H1 (cell line): ENCODE results near the gene OR2Y1. TPM values are rescaled to one million over a fixed set of nuclear protein-coding genes. Genes with fewer than 3 reads are reported as not detected.

ENCODE experiments used
- CTCF ChIA-PET: fragments of 300-600 bp; sonication (Branson Sonifier 250); formaldehyde crosslinking; loops from one replicate; lab custom pipeline; 2021; ENCODE audit not compliant: partially characterized antibody; lab: Charles Lee
- POLR2A ChIA-PET: fragments of 300-600 bp; sonication (Branson Sonifier 250); formaldehyde crosslinking; loops from one replicate; lab custom pipeline; 2021; ENCODE audit warnings: inconsistent platforms; ENCODE audit not compliant: partially characterized antibody; lab: Charles Lee
- DNase-seq, 2 experiments: peaks; one replicate each; pipeline versions ENCODE4 v3.0.0 to v3.0.0-alpha.2; 2010 to 2022; ENCODE audit warnings: low spot score in 2 of 2, low read depth in 1 of 2, mixed read lengths in 1 of 2
- FAIRE-seq: peaks from 2 replicates; lab custom pipeline; 2011; peaks lifted over from hg19 to GRCh38; lab: Jason Lieb, UNC
- H2AFZ ChIP-seq: 2 replicates; pipeline ENCODE4 v1.8.1; 2012; ENCODE audit warnings: low read length, inconsistent platforms
- H2AK5ac ChIP-seq: 2 replicates; pipeline ENCODE4 v1.6.1; 2013; ENCODE audit warnings: low read depth, low read length
- H2BK120ac ChIP-seq: replicated peaks from 2 replicates; pipeline ENCODE3; 2013; ENCODE audit warnings: low read depth, low read length, inconsistent platforms
- H2BK12ac ChIP-seq: 2 replicates; pipeline ENCODE4 v1.6.1; 2013; ENCODE audit warnings: low read depth, low read length
- H2BK15ac ChIP-seq: 2 replicates; pipeline ENCODE4 v1.6.1; 2013; ENCODE audit warnings: low read length
- H2BK20ac ChIP-seq: 2 replicates; pipeline ENCODE4 v1.6.1; 2013; ENCODE audit warnings: low read length
- H2BK5ac ChIP-seq: 2 replicates; pipeline ENCODE4 v1.6.1; 2013; ENCODE audit warnings: low read depth, low read length
- H3K14ac ChIP-seq: 2 replicates; pipeline ENCODE4 v1.6.1; 2013; ENCODE audit warnings: inconsistent platforms; ENCODE audit not compliant: insufficient read length
- H3K18ac ChIP-seq: 2 replicates; pipeline ENCODE4 v1.6.1; 2013; ENCODE audit warnings: low read length; ENCODE audit errors: extremely low read depth
- H3K23ac ChIP-seq: 2 replicates; pipeline ENCODE4 v1.6.1; 2013; ENCODE audit warnings: inconsistent platforms; ENCODE audit not compliant: insufficient read length
- H3K23me2 ChIP-seq: 2 replicates; pipeline ENCODE4 v1.6.1; 2013; ENCODE audit warnings: low read depth, low read length
- H3K27ac ChIP-seq: 2 replicates; pipeline ENCODE4 v1.6.1; 2011; ENCODE audit warnings: low read depth, low read length, inconsistent platforms
- H3K27me3 ChIP-seq, 4 experiments: replicated peaks in 1 of 4; 1 replicate in 1 of 4; 2 replicates in 3 of 4; pipeline versions ENCODE4 v1.6.1 to v1.8.1; 2011 to 2013; ENCODE audit warnings: low read length in 3 of 4, mild to moderate bottlenecking in 3 of 4, inconsistent platforms in 2 of 4, mixed read lengths in 2 of 4, moderate library complexity in 1 of 4; ENCODE audit not compliant: control insufficient read depth in 3 of 4, insufficient read depth in 3 of 4; ENCODE audit errors: extremely low read depth in 1 of 4
- H3K36me3 ChIP-seq, 4 experiments: 2 replicates each; pipeline versions ENCODE4 v1.6.1 to v1.8.1; 2011 to 2013; ENCODE audit warnings: mild to moderate bottlenecking in 4 of 4, low read length in 3 of 4, moderate library complexity in 2 of 4, control low read depth in 1 of 4, inconsistent platforms in 1 of 4; ENCODE audit not compliant: insufficient read depth in 4 of 4, control insufficient read depth in 2 of 4
- H3K4ac ChIP-seq: replicated peaks from 2 replicates; pipeline ENCODE3; 2013; ENCODE audit warnings: low read length, low read depth, mixed read lengths, inconsistent platforms; ENCODE audit not compliant: insufficient read length
- H3K4me1 ChIP-seq, 4 experiments: replicated peaks in 1 of 4; 1 replicate in 1 of 4; 2 replicates in 3 of 4; pipeline versions ENCODE4 v1.6.1 to v1.8.1; 2011 to 2013; ENCODE audit warnings: low read length in 3 of 4, inconsistent platforms in 2 of 4, mixed read lengths in 1 of 4; ENCODE audit not compliant: insufficient read depth in 4 of 4, control insufficient read depth in 3 of 4
- H3K4me2 ChIP-seq, 2 experiments: 2 replicates each; pipeline versions ENCODE4 v1.6.1 to v1.8.1; 2011 to 2013; ENCODE audit warnings: low read depth in 2 of 2, low read length in 2 of 2, control low read depth in 1 of 2, inconsistent platforms in 1 of 2, mild to moderate bottlenecking in 1 of 2; ENCODE audit not compliant: insufficient read depth in 1 of 2
- H3K4me3 ChIP-seq, 4 experiments: fragments of 200-600, 300-600 bp in 1 of 4; sonication (generic), shearing (Covaris generic), sonication (Bioruptor Twin) in 1 of 4; 2 replicates each; pipeline versions ENCODE4 v1.5.1 to v1.8.1; 2011 to 2016; ENCODE audit warnings: low read length in 4 of 4, low read depth in 3 of 4, control low read depth in 2 of 4, inconsistent platforms in 2 of 4, mild to moderate bottlenecking in 2 of 4, mixed read lengths in 1 of 4, moderate library complexity in 1 of 4; ENCODE audit not compliant: insufficient read depth in 2 of 4; ENCODE audit errors: extremely low read depth in 1 of 4
- H3K56ac ChIP-seq: replicated peaks from 2 replicates; pipeline ENCODE3; 2013; ENCODE audit warnings: low read depth, mild to moderate bottlenecking, mixed read lengths, low read length, inconsistent platforms; ENCODE audit not compliant: insufficient read length
- H3K79me1 ChIP-seq: 2 replicates; pipeline ENCODE4 v1.6.1; 2013; ENCODE audit warnings: low read depth, low read length, control low read depth
- H3K79me2 ChIP-seq, 2 experiments: 2 replicates each; pipeline versions ENCODE4 v1.6.1 to v1.8.1; 2012 to 2013; ENCODE audit warnings: low read length in 2 of 2, mild to moderate bottlenecking in 2 of 2, inconsistent platforms in 1 of 2; ENCODE audit not compliant: insufficient read depth in 2 of 2, control insufficient read depth in 1 of 2
- H3K9ac ChIP-seq, 4 experiments: replicated peaks in 1 of 4; 1 replicate in 1 of 4; 2 replicates in 3 of 4; pipeline versions ENCODE4 v1.6.1 to v1.8.1; 2011 to 2013; ENCODE audit warnings: low read depth in 3 of 4, low read length in 3 of 4, control low read depth in 2 of 4, mild to moderate bottlenecking in 2 of 4, moderate library complexity in 2 of 4, inconsistent platforms in 1 of 4; ENCODE audit errors: extremely low read depth in 1 of 4
- H3K9me3 ChIP-seq, 2 experiments: 2 replicates each; pipeline versions ENCODE4 v1.6.1 to v1.8.1; 2012 to 2013; ENCODE audit warnings: mild to moderate bottlenecking in 2 of 2, moderate library complexity in 2 of 2, control low read depth in 1 of 2, inconsistent platforms in 1 of 2, low read depth in 1 of 2, low read length in 1 of 2, mixed read lengths in 1 of 2; ENCODE audit not compliant: insufficient read depth in 2 of 2
- H4K20me1 ChIP-seq, 2 experiments: replicated peaks in 1 of 2; 2 replicates each; pipeline versions ENCODE3 to v1.8.1; 2011 to 2013; ENCODE audit warnings: inconsistent platforms in 2 of 2, low read length in 2 of 2, mild to moderate bottlenecking in 1 of 2; ENCODE audit not compliant: insufficient read depth in 2 of 2, control insufficient read depth in 1 of 2
- H4K5ac ChIP-seq: 2 replicates; pipeline ENCODE4 v1.6.1; 2013; ENCODE audit warnings: low read length, low read depth, mixed read lengths, inconsistent platforms; ENCODE audit not compliant: insufficient read length
- H4K8ac ChIP-seq: 2 replicates; pipeline ENCODE4 v1.8.0; 2013; ENCODE audit warnings: mild to moderate bottlenecking, moderate library complexity, low read length, inconsistent platforms; ENCODE audit not compliant: insufficient read depth; ENCODE audit errors: extremely low read depth
- H4K91ac ChIP-seq: replicated peaks from 2 replicates; pipeline ENCODE3; 2013; ENCODE audit warnings: low read length, mixed read lengths, inconsistent platforms; ENCODE audit not compliant: insufficient read length
- EZH2 ChIP-seq: fragments of 200-600 bp; sonication (generic); IDR thresholded peaks from 2 replicates; pipeline ENCODE4 v1.7.1; 2012; ENCODE audit warnings: low read depth, mild to moderate bottlenecking, moderate library complexity, low read length, inconsistent platforms; ENCODE audit not compliant: severe bottlenecking
- SAP30 ChIP-seq: fragments of 300-600 bp; sonication (generic); IDR thresholded peaks from 2 replicates; pipeline ENCODE4 v1.7.1; 2012; ENCODE audit warnings: low read length, moderate library complexity, mild to moderate bottlenecking, inconsistent platforms; ENCODE audit not compliant: insufficient read depth, insufficient replicate concordance
- SIX5 ChIP-seq: IDR thresholded peaks from 2 replicates; pipeline ENCODE4 v1.6.1; 2011; ENCODE audit warnings: mild to moderate bottlenecking, low read depth, low read length
- ZNF274 ChIP-seq: IDR thresholded peaks from 2 replicates; pipeline ENCODE4 v1.7.0; 2012; ENCODE audit warnings: low read length, borderline replicate concordance; ENCODE audit errors: extremely low read depth
- WGBS, 2 experiments: shearing (Covaris generic) in 1 of 2; methylation state at CpG; one replicate each; pipeline versions ENCODE4 v1.1.6 to v1.1.7; 2013 to 2015; ENCODE audit warnings: low lambda C conversion rate in 2 of 2, mixed read lengths in 2 of 2, inconsistent platforms in 1 of 2, low coverage in 1 of 2, missing lambda C conversion rate in 1 of 2; ENCODE audit not compliant: insufficient replicate concordance in 2 of 2, insufficient coverage in 1 of 2, insufficient read length in 1 of 2; ENCODE audit errors: extremely low coverage in 1 of 2, missing lambda C conversion rate in 1 of 2; 5-methylcytosine and 5-hydroxymethylcytosine counted together
- polyA plus RNA-seq, 7 experiments: library from polyadenylated mRNA; depleted of rRNA in 3 of 7; stranded (reverse) in 5 of 7; unstranded in 2 of 7; fragments of >200 nt in 5 of 7; fragments of 200-250 nt in 2 of 7; gene quantifications; 1 replicate in 5 of 7; 2 replicates in 1 of 7; 4 replicates in 1 of 7; pipeline versions ENCODE4 v1.2.1 to v1.2.3, GENCODE V29; 2011 to 2013; ENCODE audit warnings: missing spikeins in 2 of 7, mixed read lengths in 2 of 7
- total RNA-seq: library from RNA; stranded (reverse); fragmentation: NEBNext Ultra II Directional; extraction: Animal tissue kit (Norgen Biotek cat#: 25700); gene quantifications from 2 replicates; pipeline ENCODE4 v1.2.1, GENCODE V29; 2021
- TF ChIP-seq, protein P1 (sequence below): IDR thresholded peaks from 2 replicates; pipeline ENCODE4 v1.6.1; 2012; ENCODE audit warnings: inconsistent platforms

OR2Y1 gene
- total and polyA plus RNA-seq, 2 of the 8 experiments (the other 6 are each of a cell fraction or from before 2014, with no cell fraction given) = not detected

DNA sequence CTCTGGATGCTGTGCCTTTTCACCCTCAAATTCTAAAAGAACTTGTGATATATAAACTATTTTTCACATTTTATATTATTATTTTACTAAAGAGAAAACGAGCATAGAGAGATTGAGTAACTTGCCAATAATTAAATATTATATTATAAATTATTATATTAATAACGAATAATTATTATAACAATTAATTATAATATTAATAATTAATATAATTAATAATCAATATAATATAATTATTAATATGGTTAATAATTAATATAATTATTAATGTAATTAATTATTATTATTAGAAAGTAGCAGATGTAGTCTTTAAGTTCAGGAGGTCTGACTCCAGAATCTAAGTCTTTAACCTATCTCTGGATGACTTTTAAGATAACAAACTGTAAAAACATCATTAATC lies 20.1 kb downstream of the OR2Y1 start:
- Histone ChIP-seq H4K20me1 (no peaks in the 10 kb centered on the region), H3K14ac (no peak overlapping the region), H2BK120ac (no peak overlapping the region), H2BK5ac (no peak overlapping the region), H2AK5ac (no peak overlapping the region), H2BK12ac (no peak overlapping the region), H3K27me3 (no peaks in the 10 kb centered on the region), H3K36me3 (no peaks in the 10 kb centered on the region), H3K4ac (no peak overlapping the region), H3K79me2 (no peaks in the 10 kb centered on the region), H3K4me1 (peaks cover 0 to 3% (median 0%) of the 10 kb centered on the region in 4 experiments; a peak in 2 of 7 replicates), H4K5ac (no peak overlapping the region), H2AFZ (no peak overlapping the region), H4K8ac (no peak overlapping the region), H3K4me3 (no peak overlapping the region), H3K56ac (no peak overlapping the region), H3K4me2 (no peak overlapping the region), H3K23ac (no peak overlapping the region), H3K79me1 (no peaks in the 10 kb centered on the region), H3K18ac (no peak overlapping the region), H3K27ac (no peak overlapping the region), H2BK15ac (no peak overlapping the region), H2BK20ac (no peak overlapping the region), H3K23me2 (no peaks in the 10 kb centered on the region), H3K9me3 (no peaks in the 10 kb centered on the region; a peak in 1 of 4 replicates), H3K9ac (no peak overlapping the region), H4K91ac (no peak overlapping the region)
- 87% methylated on average over 2 of the region's 2 CpGs; no CpG with 5 or more reads in 1 of the 2 experiments for WGBS, 2 experiments
- FAIRE-seq = no peak
- ChIA-PET CTCF (interaction anchor here (0.6 to 2.9 kb wide), 16 partner anchors 11 to 391 kb away, joined by 3 to 23 read pairs (median 3); partner anchors contain the start of gene OR2Y1), POLR2A (no interaction called here)
- no peak for DNase-seq
- no peak for TF ChIP-seq EZH2
- TF ChIP-seq SIX5 = no peak
- TF ChIP-seq ZNF274 = no peak
- TF ChIP-seq SAP30 = no peak
- TF ChIP-seq, protein P1, sequence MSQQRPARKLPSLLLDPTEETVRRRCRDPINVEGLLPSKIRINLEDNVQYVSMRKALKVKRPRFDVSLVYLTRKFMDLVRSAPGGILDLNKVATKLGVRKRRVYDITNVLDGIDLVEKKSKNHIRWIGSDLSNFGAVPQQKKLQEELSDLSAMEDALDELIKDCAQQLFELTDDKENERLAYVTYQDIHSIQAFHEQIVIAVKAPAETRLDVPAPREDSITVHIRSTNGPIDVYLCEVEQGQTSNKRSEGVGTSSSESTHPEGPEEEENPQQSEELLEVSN = no peak
